Activated CD4-positive, alpha-beta memory T cell treated with anti-CD3 and anti-CD28 coated beads for 36 hours (primary cell): ENCODE measurements around the gene NUP210L. TPM values are rescaled to one million over a fixed set of nuclear protein-coding genes. Genes with fewer than 3 reads are reported as not detected.

Experiments
- microRNA-seq: library from miRNA; unstranded; fragments of <30 nt; microRNA quantifications from one replicate; pipeline ENCODE4 v1.2.0, GENCODE V29; 2022; ENCODE audit warnings: borderline number of aligned reads, borderline microRNAs expressed, borderline replicate concordance
- total RNA-seq, 2 experiments: library from RNA; stranded (reverse); gene quantifications; one replicate each; pipeline ENCODE4 v1.2.3, GENCODE V29; 2021

NUP210L gene
- total RNA-seq, 2 experiments from 2014 or later = 0.05 to 0.12 TPM

Small RNAs within 50 kb of the gene (microRNA-seq; reads per million reads assigned to microRNA genes)
- gene MIR190B (29.1 reads per million, percentile 49 among the genes with 10 or more reads in this experiment), gene MIR5698 (not detected), gene MIR6737 (2.0 reads per million)

Other genes starting within 250 kb of the NUP210L start
- gene GATAD2B, start 232.1 kb downstream of the NUP210L start, total RNA-seq = 10 to 100 TPM; 66.4 to 67.9 TPM
- gene DENND4B, start 208.4 kb downstream of the NUP210L start, total RNA-seq = 100 to 1,000 TPM in 1 of 2 experiments, 10 to 100 TPM in 1; 98.1 to 108 TPM
- 10 to 100 TPM; 60.8 to 78.0 TPM for gene CRTC2, start 196.5 kb downstream of the NUP210L start, total RNA-seq
- gene SLC39A1, start 191.5 kb downstream of the NUP210L start, total RNA-seq = 10 to 100 TPM; 67.0 to 68.7 TPM
- 1 to 10 TPM; 8.5 to 8.7 TPM for gene CREB3L4, start 187.2 kb downstream of the NUP210L start, total RNA-seq
- 100 to 1,000 TPM; 134 to 136 TPM for gene JTB, start 177.4 kb downstream of the NUP210L start, total RNA-seq
- gene RAB13, start 168.7 kb downstream of the NUP210L start, total RNA-seq = 1 to 10 TPM; 2.9 to 4.1 TPM
- 1,000 to 10,000 TPM; 1,861 to 1,992 TPM for gene RPS27, start 164.3 kb downstream of the NUP210L start, total RNA-seq
- 100 to 1,000 TPM; 726 to 736 TPM for gene TPM3, start 37.0 kb upstream of the NUP210L start, total RNA-seq
- not detected for gene CFAP141, start 51.3 kb upstream of the NUP210L start, total RNA-seq
- gene UBAP2L, start 65.9 kb upstream of the NUP210L start, total RNA-seq = 100 to 1,000 TPM; 180 to 183 TPM
- gene HAX1, start 117.6 kb upstream of the NUP210L start, total RNA-seq = 100 to 1,000 TPM; 168 to 169 TPM
- not detected for gene AQP10, start 166.0 kb upstream of the NUP210L start, total RNA-seq
- gene ATP8B2, start 170.5 kb upstream of the NUP210L start, total RNA-seq = 10 to 100 TPM; 58.5 to 59.9 TPM